ENCODE data around the gene CNTN4. TPM values are rescaled to one million over a fixed set of nuclear protein-coding genes. Genes with fewer than 3 reads are reported as not detected.

Gene CNTN4
- total and polyA plus RNA-seq, 9 donors: 0.35 to 16.7 (median 3.0) TPM

GRCh38 chr3:2568156-2568555 is 469.5 kb downstream of the CNTN4 start:
- Histone ChIP-seq H3K4me1 (ENCODE audit: insufficient read depth) (no peaks in the 10 kb centered on the region), H3K4me3 (no peak overlapping the region), H3K27me3 (no peaks in the 10 kb centered on the region), H3K27ac (no peak overlapping the region), H3K36me3 (no peaks in the 10 kb centered on the region), H3K9me3 (no peaks in the 10 kb centered on the region)
- TF ChIP-seq CTCF (IDR thresholded peaks at IDR 0.05): no peak
- TF ChIP-seq EP300 (IDR thresholded peaks at IDR 0.05): no peak
- no peak for TF ChIP-seq POLR2A (IDR thresholded peaks at IDR 0.05)
- intact Hi-C loops (cut with DNase I): no loop called here
- DNase-seq: no peak
- WGBS, 3 donors: 9 to 27% (median 11%) methylated on average over 2 of the region's 2 CpGs

GRCh38 chr3:2568929-2569328 is 470.3 kb downstream of the CNTN4 start:
- DNase-seq: no peak
- no peaks in the 10 kb centered on the region for H3K4me1 ChIP-seq (ENCODE audit: insufficient read depth)
- 61 to 77% (median 75%) methylated on average over 7 of the region's 7 CpGs for WGBS, 3 donors
- no peaks in the 10 kb centered on the region for H3K36me3 ChIP-seq
- no peak overlapping the region for H3K4me3 ChIP-seq
- H3K27ac ChIP-seq: no peak overlapping the region
- H3K9me3 ChIP-seq: no peaks in the 10 kb centered on the region
- no peaks in the 10 kb centered on the region for H3K27me3 ChIP-seq
- intact Hi-C loops (cut with DNase I): no loop called here
- TF ChIP-seq CTCF (IDR thresholded peaks at IDR 0.05): no peak
- no peak for TF ChIP-seq POLR2A (IDR thresholded peaks at IDR 0.05)
- TF ChIP-seq EP300 (IDR thresholded peaks at IDR 0.05): no peak

- H3K4me3 ChIP-seq: no peak overlapping the region
- no peaks in the 10 kb centered on the region for H3K4me1 ChIP-seq (ENCODE audit: insufficient read depth)
- DNase-seq: no peak
- intact Hi-C loops (cut with DNase I): no loop called here
- no peaks in the 10 kb centered on the region for H3K27me3 ChIP-seq
- no peak for TF ChIP-seq EP300 (IDR thresholded peaks at IDR 0.05)
- TF ChIP-seq POLR2A (IDR thresholded peaks at IDR 0.05): no peak
- TF ChIP-seq CTCF (IDR thresholded peaks at IDR 0.05): no peak
- no peaks in the 10 kb centered on the region for H3K9me3 ChIP-seq
- 83 to 93% (median 88%) methylated on average over 4 of the region's 4 CpGs for WGBS, 3 donors
- no peaks in the 10 kb centered on the region for H3K36me3 ChIP-seq
- no peak overlapping the region for H3K27ac ChIP-seq
These were observed 478.9 kb downstream of the CNTN4 start for GRCh38 chr3:2577571-2577970.

GRCh38 chr3:2578560-2578959 is 479.9 kb downstream of the CNTN4 start:
- TF ChIP-seq CTCF (IDR thresholded peaks at IDR 0.05) (no peak), POLR2A (IDR thresholded peaks at IDR 0.05) (no peak), EP300 (IDR thresholded peaks at IDR 0.05) (no peak)
- Histone ChIP-seq H3K4me1 (ENCODE audit: insufficient read depth) (no peaks in the 10 kb centered on the region), H3K36me3 (no peaks in the 10 kb centered on the region), H3K27me3 (no peaks in the 10 kb centered on the region), H3K27ac (no peak overlapping the region), H3K4me3 (no peak overlapping the region), H3K9me3 (no peaks in the 10 kb centered on the region)
- intact Hi-C loops (cut with DNase I): no loop called here
- 51 to 72% (median 54%) methylated on average over 3 of the region's 3 CpGs for WGBS, 3 donors
- no peak for DNase-seq

- TF ChIP-seq POLR2A (IDR thresholded peaks at IDR 0.05) (no peak), CTCF (IDR thresholded peaks at IDR 0.05) (no peak), EP300 (IDR thresholded peaks at IDR 0.05) (no peak)
- no peak for DNase-seq
- Histone ChIP-seq H3K4me3 (no peak overlapping the region), H3K4me1 (ENCODE audit: insufficient read depth) (no peaks in the 10 kb centered on the region), H3K9me3 (no peaks in the 10 kb centered on the region), H3K27me3 (no peaks in the 10 kb centered on the region), H3K27ac (no peak overlapping the region), H3K36me3 (no peaks in the 10 kb centered on the region)
- intact Hi-C loops (cut with DNase I): no loop called here
- WGBS, 3 donors: 14 to 34% (median 21%) methylated on average over 4 of the region's 4 CpGs
These were observed 480.5 kb downstream of the CNTN4 start for GRCh38 chr3:2579206-2579605.

Measured in ovary (tissue), 9 donors.